ENCODE results near the gene AAR2.

GRCh38 chr20:36237477-36237876 lies 1.2 kb downstream of the AAR2 start:
- TF ChIP-seq CTCF (IDR thresholded peaks at IDR 0.05) (no peak), SP1 (CRISPR knock-in tag; conservative IDR thresholded peaks at IDR 0.05) (no peak), ETV6 (CRISPR knock-in tag; IDR thresholded peaks at IDR 0.05) (no peak), TP53 (CRISPR knock-in tag; IDR thresholded peaks at IDR 0.05) (no peak), USF1 (CRISPR knock-in tag; IDR thresholded peaks at IDR 0.05) (no peak), ZSCAN18 (CRISPR knock-in tag; IDR thresholded peaks at IDR 0.05) (no peak), IRF1 (CRISPR knock-in tag; IDR thresholded peaks at IDR 0.05) (no peak), E2F5 (CRISPR knock-in tag; IDR thresholded peaks at IDR 0.05) (no peak), FOXP4 (CRISPR knock-in tag; IDR thresholded peaks at IDR 0.05) (no peak)
